HG03354 (cell line): Measurements from ENCODE around the gene FRAS1.

Experiments used
- ATAC-seq: cut with Tn5 transposase; IDR thresholded peaks from one replicate; pipeline ENCODE4 v1.9.1; 2021; ENCODE audit warnings: mild to moderate bottlenecking; ENCODE audit not compliant: unreplicated experiment, poor library complexity, severe bottlenecking

FRAS1 gene

GRCh38 chr4:78585633-78586032 is 528.5 kb downstream of the FRAS1 start:
- ATAC-seq, result no peak

GRCh38 chr4:78588894-78589545 is 531.9 kb downstream of the FRAS1 start:
- ATAC-seq, result peak; percentile 79

- no peak for ATAC-seq
Measured at GRCh38 chr4:78591404-78591803, 534.3 kb downstream of the FRAS1 start.

GRCh38 chr4:78592088-78592783 is 535.1 kb downstream of the FRAS1 start:
- ATAC-seq, result peak; percentile 36
